ENCODE measurements around the gene WDR93. TPM values are rescaled to one million over a fixed set of nuclear protein-coding genes. Genes with fewer than 3 reads are reported as not detected.

WDR93 gene
- total and polyA plus RNA-seq, 2 donors (not counting 1 experiment from before 2014, with no cell fraction given): 0.12 TPM; not detected in 1

DNA sequence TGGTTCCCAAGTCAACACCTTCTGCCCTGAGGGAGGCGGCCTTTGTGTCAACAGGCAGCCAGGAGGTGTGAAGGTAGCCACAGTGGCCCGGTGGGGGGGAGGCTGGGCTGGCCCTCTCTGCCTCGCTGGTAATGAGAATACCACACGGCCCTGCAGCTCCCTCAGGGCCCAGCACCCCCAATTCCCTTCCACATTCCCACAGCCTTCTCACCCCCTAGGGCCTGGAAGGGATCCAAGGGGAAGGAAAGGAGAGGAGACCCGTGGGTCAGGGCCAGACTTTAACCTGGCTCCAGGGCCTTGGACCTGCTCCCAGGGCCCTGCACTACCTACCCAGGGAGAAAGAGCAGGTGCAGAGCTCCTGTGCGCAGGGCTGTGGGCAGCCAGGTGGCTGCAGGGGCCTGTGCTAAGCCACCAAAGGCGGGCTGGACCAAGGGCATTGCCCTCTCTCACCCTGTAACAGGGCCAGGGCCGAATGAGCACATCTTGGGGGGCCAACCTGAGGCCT lies 76.9 kb downstream of the WDR93 start:
- Histone ChIP-seq H3K9me3 (ENCODE audit: control extremely low read depth in 1 of 3, control insufficient read depth in 2 of 3, insufficient read depth in 1 of 3, low read length in 2 of 3) (no peaks in the 10 kb centered on the region), H3K27ac (ENCODE audit: low read length in 2 of 2) (no peak overlapping the region), H3K4me2 (replicated peaks; ENCODE audit: low read depth, low read length, poor library complexity, severe bottlenecking) (no peak overlapping the region), H3K9ac (ENCODE audit: low read length) (no peak overlapping the region), H3K27me3 (replicated peaks in 1 of 4; ENCODE audit: control extremely low read depth in 1 of 4, control insufficient read depth in 3 of 4, insufficient read depth in 4 of 4, low read length in 3 of 4) (no peaks in the 10 kb centered on the region), H4K20me1 (ENCODE audit: control insufficient read depth, insufficient read depth, low read length, poor library complexity, severe bottlenecking) (no peaks in the 10 kb centered on the region), H3K4me1 (ENCODE audit: control insufficient read depth in 2 of 2, insufficient read depth in 2 of 2, low read length in 2 of 2) (no peaks in the 10 kb centered on the region), H3K4me3 (ENCODE audit: control extremely low read depth in 1 of 5, extremely low read depth in 1 of 5, insufficient read depth in 1 of 5, low read depth in 2 of 5, low read length in 4 of 5) (no peak overlapping the region), H3K36me3 (replicated peaks in 1 of 2; ENCODE audit: control extremely low read depth in 1 of 2, control insufficient read depth in 1 of 2, extremely low read depth in 1 of 2, insufficient read depth in 2 of 2, low read length in 1 of 2) (no peaks in the 10 kb centered on the region), H2AFZ (ENCODE audit: insufficient read depth, low read depth, low read length, poor library complexity, severe bottlenecking) (no peak overlapping the region), H3K79me2 (ENCODE audit: control insufficient read depth, insufficient read depth, low read length) (no peaks in the 10 kb centered on the region)
- DNase-seq (no peak), ATAC-seq (ENCODE audit: low read depth) (no peak)
- Mint-ChIP-seq H3K27ac (no peak overlapping the region), H3K4me3 (no peak overlapping the region), H3K9me3 (ENCODE audit: insufficient read depth) (no peaks in the 10 kb centered on the region), H3K27me3 (no peaks in the 10 kb centered on the region), H3K4me1 (no peaks in the 10 kb centered on the region)
- intact Hi-C loops (cut with micrococcal nuclease): loop anchor here (10.0 kb wide), 1 partner anchor 67 kb away; no protein-coding TSS in a partner anchor
- ChIA-PET CTCF (interaction anchor here (1.0 to 2.4 kb wide), 4 partner anchors 7 to 304 kb away, joined by 3 to 7 read pairs (median 3); no protein-coding TSS in a partner anchor), POLR2A (no interaction called here)
- TF ChIP-seq, protein P1, sequence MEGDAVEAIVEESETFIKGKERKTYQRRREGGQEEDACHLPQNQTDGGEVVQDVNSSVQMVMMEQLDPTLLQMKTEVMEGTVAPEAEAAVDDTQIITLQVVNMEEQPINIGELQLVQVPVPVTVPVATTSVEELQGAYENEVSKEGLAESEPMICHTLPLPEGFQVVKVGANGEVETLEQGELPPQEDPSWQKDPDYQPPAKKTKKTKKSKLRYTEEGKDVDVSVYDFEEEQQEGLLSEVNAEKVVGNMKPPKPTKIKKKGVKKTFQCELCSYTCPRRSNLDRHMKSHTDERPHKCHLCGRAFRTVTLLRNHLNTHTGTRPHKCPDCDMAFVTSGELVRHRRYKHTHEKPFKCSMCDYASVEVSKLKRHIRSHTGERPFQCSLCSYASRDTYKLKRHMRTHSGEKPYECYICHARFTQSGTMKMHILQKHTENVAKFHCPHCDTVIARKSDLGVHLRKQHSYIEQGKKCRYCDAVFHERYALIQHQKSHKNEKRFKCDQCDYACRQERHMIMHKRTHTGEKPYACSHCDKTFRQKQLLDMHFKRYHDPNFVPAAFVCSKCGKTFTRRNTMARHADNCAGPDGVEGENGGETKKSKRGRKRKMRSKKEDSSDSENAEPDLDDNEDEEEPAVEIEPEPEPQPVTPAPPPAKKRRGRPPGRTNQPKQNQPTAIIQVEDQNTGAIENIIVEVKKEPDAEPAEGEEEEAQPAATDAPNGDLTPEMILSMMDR (IDR thresholded peaks at IDR 0.05): no peak
- no peak for TF ChIP-seq EZH2 (IDR thresholded peaks at IDR 0.05; ENCODE audit: borderline replicate concordance, insufficient read depth, low read depth, low read length, poor library complexity, severe bottlenecking)
- WGBS (ENCODE audit: insufficient coverage): 88% methylated on average over 4 of the region's 8 CpGs

- intact Hi-C loops (cut with micrococcal nuclease): loop anchor here (10.0 kb wide), 1 partner anchor 67 kb away; no protein-coding TSS in a partner anchor
- no peaks in the 10 kb centered on the region for H3K4me1 Mint-ChIP-seq
- no peaks in the 10 kb centered on the region for H3K79me2 ChIP-seq (ENCODE audit: control insufficient read depth, insufficient read depth, low read length)
- H3K4me3 Mint-ChIP-seq: no peak overlapping the region
- H2AFZ ChIP-seq (ENCODE audit: insufficient read depth, low read depth, low read length, poor library complexity, severe bottlenecking): no peak overlapping the region
- H3K4me2 ChIP-seq (replicated peaks; ENCODE audit: low read depth, low read length, poor library complexity, severe bottlenecking): no peak overlapping the region
- WGBS (ENCODE audit: insufficient coverage): 89% methylated on average over 7 of the region's 7 CpGs
- H3K27ac ChIP-seq (ENCODE audit: low read length in 2 of 2): no peak overlapping the region
- H3K4me1 ChIP-seq (ENCODE audit: control insufficient read depth in 2 of 2, insufficient read depth in 2 of 2, low read length in 2 of 2): no peaks in the 10 kb centered on the region
- H3K27me3 ChIP-seq (replicated peaks in 1 of 4; ENCODE audit: control extremely low read depth in 1 of 4, control insufficient read depth in 3 of 4, insufficient read depth in 4 of 4, low read length in 3 of 4): no peaks in the 10 kb centered on the region
- H4K20me1 ChIP-seq (ENCODE audit: control insufficient read depth, insufficient read depth, low read length, poor library complexity, severe bottlenecking): no peaks in the 10 kb centered on the region
- DNase-seq (no peak), ATAC-seq (ENCODE audit: low read depth) (no peak)
- no peaks in the 10 kb centered on the region for H3K27me3 Mint-ChIP-seq
- ChIA-PET POLR2A (no interaction called here), CTCF (interaction anchor here (1.0 to 2.4 kb wide), 4 partner anchors 8 to 303 kb away, joined by 3 to 7 read pairs (median 3); no protein-coding TSS in a partner anchor)
- H3K36me3 ChIP-seq (replicated peaks in 1 of 2; ENCODE audit: control extremely low read depth in 1 of 2, control insufficient read depth in 1 of 2, extremely low read depth in 1 of 2, insufficient read depth in 2 of 2, low read length in 1 of 2): no peaks in the 10 kb centered on the region
- no peaks in the 10 kb centered on the region for H3K9me3 ChIP-seq (ENCODE audit: control extremely low read depth in 1 of 3, control insufficient read depth in 2 of 3, insufficient read depth in 1 of 3, low read length in 2 of 3)
- H3K27ac Mint-ChIP-seq: no peak overlapping the region
- no peak overlapping the region for H3K4me3 ChIP-seq (ENCODE audit: control extremely low read depth in 1 of 5, extremely low read depth in 1 of 5, insufficient read depth in 1 of 5, low read depth in 2 of 5, low read length in 4 of 5)
- H3K9me3 Mint-ChIP-seq (ENCODE audit: insufficient read depth): no peaks in the 10 kb centered on the region
- TF ChIP-seq EZH2 (IDR thresholded peaks at IDR 0.05; ENCODE audit: borderline replicate concordance, insufficient read depth, low read depth, low read length, poor library complexity, severe bottlenecking): no peak
- TF ChIP-seq, protein P1 (IDR thresholded peaks at IDR 0.05): no peak
- H3K9ac ChIP-seq (ENCODE audit: low read length): no peak overlapping the region
Observed at GRCh38 chr15:89768071-89768500, 77.5 kb downstream of the WDR93 start.
